ENCODE data around the gene ZDHHC14.

ZDHHC14 gene

DNA sequence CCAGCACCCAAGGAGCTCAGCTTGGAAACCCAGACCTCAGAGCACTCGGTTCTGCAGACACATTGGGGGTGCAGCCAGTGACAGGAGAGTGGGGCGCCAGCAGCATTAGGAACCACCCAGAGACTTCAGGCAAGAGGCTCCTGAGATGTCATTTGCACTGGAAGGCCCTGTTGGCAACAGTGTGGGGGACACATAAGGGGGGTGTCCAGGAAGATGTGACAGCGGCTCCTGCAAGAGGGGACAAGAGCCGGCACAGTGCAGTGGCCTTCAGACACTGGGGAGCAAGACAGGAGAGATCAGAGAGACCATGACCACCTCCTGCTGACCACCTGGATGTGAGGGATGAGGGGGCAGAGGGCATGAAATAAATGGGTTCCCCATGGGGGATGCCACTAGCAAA is 235.0 kb downstream of the ZDHHC14 start:
- DNase-seq, result no peak

- no peak for DNase-seq
These were observed 240.0 kb downstream of the ZDHHC14 start for GRCh38 chr6:157620944-157621343.

- no peak for DNase-seq
These were observed 240.4 kb downstream of the ZDHHC14 start for GRCh38 chr6:157621406-157621805.

DNA sequence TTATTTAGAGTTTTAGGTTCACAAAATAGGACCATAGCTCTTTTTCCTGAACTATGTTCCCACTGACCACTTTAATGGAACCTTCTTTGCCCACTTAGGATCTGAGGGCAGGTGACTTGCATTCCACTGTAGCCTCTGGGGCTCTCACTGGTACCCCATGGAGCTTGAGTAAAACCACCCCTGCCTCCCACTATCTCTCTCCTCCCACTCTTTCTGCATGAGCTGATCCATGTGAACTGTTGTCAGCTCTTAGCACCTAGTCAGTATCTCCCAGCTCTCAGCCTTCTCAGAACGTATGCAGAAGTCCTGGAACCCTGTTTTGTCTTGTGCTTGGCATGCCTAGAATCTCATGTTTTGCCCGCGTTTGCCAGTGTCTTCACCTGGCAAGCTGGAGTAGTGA is 241.4 kb downstream of the ZDHHC14 start:
- DNase-seq, result no peak

- no peak for DNase-seq
These were observed 244.1 kb downstream of the ZDHHC14 start for GRCh38 chr6:157625111-157625510.

- no peak for DNase-seq
These were observed 244.8 kb downstream of the ZDHHC14 start for GRCh38 chr6:157625764-157626163.

DNA sequence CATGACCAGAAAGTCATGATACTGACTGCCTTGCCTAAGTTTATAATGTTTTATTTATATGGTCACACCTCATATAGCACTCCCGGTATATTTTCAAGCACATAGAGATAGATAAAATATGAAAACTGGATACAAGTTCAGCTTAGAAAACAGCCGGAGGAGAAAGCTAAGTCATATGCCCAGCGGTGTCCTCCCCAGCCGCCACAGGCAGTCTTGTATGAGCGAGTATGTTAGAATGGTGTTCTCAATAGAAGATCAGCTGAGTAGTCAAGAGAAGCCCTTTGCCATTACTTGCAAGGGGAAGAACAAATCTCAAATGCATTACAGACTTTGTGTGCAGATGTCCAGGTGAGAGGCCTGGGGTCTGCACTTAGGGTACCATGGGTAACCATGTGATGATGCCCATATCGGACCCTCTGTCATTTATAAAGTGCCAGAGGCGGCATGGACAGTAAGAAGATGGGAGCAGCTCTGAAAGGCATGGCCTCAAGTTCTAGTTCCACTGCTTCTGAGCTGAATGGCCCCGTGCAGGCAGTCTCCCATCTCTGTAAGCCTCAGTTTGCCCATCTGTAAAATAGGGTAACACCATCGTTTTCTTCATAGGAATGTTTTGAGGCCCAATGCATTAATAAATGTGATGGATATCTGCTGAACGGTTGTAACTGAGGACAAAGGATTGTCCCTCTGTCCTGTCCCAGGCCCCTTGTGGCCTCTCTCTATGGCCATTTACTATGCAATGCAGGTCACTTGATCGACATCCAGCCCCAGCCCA is 246.4 kb downstream of the ZDHHC14 start:
- DNase-seq, result no peak

- no peak for DNase-seq
These were observed 247.5 kb downstream of the ZDHHC14 start for GRCh38 chr6:157628463-157628862.

- no peak for DNase-seq
These were observed 248.2 kb downstream of the ZDHHC14 start for GRCh38 chr6:157629220-157629619.

GRCh38 chr6:157630463-157631080 is 249.6 kb downstream of the ZDHHC14 start:
- no peak for DNase-seq

- no peak for DNase-seq
These were observed 250.4 kb downstream of the ZDHHC14 start for GRCh38 chr6:157631412-157631811.

DNA sequence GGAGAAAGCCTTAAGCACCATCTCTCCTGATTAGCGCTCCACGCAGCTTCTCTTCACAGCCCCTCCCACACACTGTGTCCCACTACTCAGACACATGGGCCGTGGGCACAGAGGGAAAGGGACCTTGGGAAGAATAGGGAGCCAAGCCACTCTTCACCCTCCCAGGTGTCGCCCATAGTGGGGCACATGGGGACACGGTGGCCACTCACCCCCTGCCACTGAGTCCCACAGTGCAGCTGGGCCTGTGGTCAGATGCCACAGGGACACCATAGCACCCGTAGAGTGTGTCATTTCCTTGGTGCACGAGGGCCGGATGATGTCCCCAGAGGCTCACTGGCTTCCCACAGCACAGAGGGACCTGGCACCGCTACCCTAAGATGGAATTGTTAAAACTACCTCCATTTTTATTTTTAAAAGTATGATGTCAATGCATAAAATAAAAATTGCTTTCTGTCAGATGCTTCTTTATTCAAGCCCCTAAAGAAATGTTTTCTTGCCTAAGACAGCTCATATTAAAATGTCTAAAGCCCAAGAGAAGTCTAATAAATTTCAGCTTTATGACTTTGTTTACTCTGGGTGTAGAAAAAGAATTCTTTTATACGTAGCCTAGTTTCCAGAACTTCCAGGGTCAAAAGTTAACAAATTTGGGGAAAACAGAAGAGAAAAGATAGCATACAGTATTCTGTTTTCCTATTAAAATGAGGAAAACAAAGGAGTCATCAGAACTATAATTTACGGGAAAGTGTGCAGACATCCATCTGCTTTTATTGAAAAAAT is 251.0 kb downstream of the ZDHHC14 start:
- DNase-seq, result no peak

DNA sequence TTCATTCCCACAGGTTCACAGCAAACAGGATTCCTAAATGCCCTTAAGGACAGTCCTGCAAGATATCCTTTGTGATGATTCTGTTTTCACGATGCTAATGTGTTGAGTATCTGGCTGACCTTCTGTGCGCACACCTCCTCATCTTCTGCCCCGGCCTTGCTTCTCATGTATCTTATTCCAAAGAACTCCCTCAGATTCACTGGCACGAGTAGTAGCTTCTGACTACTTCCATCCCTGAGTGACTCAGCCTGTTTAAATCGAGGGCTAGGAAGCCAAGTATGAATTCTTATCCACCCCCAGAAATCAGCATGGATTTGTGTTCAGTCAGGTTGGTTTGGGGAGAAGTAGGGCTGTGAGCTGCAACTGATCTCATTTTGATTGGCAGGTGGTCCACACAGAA is 251.8 kb downstream of the ZDHHC14 start:
- DNase-seq, result peak in 2 of 51 donors; percentile 37 to 44

GRCh38 chr6:157634546-157634945 is 253.6 kb downstream of the ZDHHC14 start:
- DNase-seq, result no peak

- DNase-seq, result no peak
These were observed 254.6 kb downstream of the ZDHHC14 start for GRCh38 chr6:157635388-157636244.

GRCh38 chr6:157637516-157637915 is 256.5 kb downstream of the ZDHHC14 start:
- no peak for DNase-seq

- no peak for DNase-seq
These were observed 257.1 kb downstream of the ZDHHC14 start for GRCh38 chr6:157637941-157638662.

GRCh38 chr6:157638779-157639178 is 257.8 kb downstream of the ZDHHC14 start:
- no peak for DNase-seq

- no peak for DNase-seq
These were observed 259.9 kb downstream of the ZDHHC14 start for GRCh38 chr6:157640746-157641451.

- no peak for DNase-seq
These were observed 260.8 kb downstream of the ZDHHC14 start for GRCh38 chr6:157641837-157642236.

Measured in hypothalamus (tissue), 51 donors.